HEK293 (cell line): ENCODE data around the gene COQ8B.

Experiments used
- CTCF ChIA-PET: fragments of 350-600 bp; formaldehyde crosslinking; extraction: SDS; loops from one replicate; lab custom pipeline; 2021; ENCODE audit warnings: antibody characterized with exemption; lab: Yijun Ruan, JAX
- POLR2A ChIA-PET: fragments of 300-600 bp; formaldehyde crosslinking; extraction: SDS; loops from one replicate; lab custom pipeline; 2020; ENCODE audit warnings: antibody characterized with exemption, inconsistent platforms; lab: Yijun Ruan, JAX
- H3K27ac ChIP-seq: fragments of 200-500 bp; sonication (Bioruptor generic); 2 replicates; pipeline ENCODE4 v1.5.1; 2014; ENCODE audit warnings: low read depth, low read length, control low read depth, inconsistent platforms; ENCODE audit errors: extremely low read depth
- H3K36me3 ChIP-seq, 2 experiments: fragments of 200-500 bp in 1 of 2; sonication (Bioruptor generic) in 1 of 2; 1 replicate in 1 of 2; 2 replicates in 1 of 2; pipeline ENCODE4 v1.5.1; 2014 to 2017; ENCODE audit warnings: inconsistent platforms in 2 of 2, low read length in 2 of 2; ENCODE audit not compliant: control insufficient read depth in 2 of 2, insufficient read depth in 1 of 2
- H3K4me1 ChIP-seq: fragments of 200-500 bp; sonication (Bioruptor generic); 2 replicates; pipeline ENCODE4 v1.5.1; 2014; ENCODE audit warnings: mild to moderate bottlenecking, low read length, inconsistent platforms; ENCODE audit not compliant: control insufficient read depth, insufficient read depth
- H3K4me3 ChIP-seq: 2 replicates; pipeline ENCODE4 v1.5.1; 2011; ENCODE audit warnings: low read depth, mild to moderate bottlenecking, control low read depth, low read length, moderate library complexity
- H3K9me3 ChIP-seq: fragments of 200-500 bp; sonication (Bioruptor generic); 2 replicates; pipeline ENCODE4 v1.5.1; 2014; ENCODE audit warnings: low read depth, low read length, inconsistent platforms; ENCODE audit not compliant: control insufficient read depth, insufficient read depth
- BCL11A ChIP-seq: fragments of 450-650 bp; formaldehyde crosslinking; IDR thresholded peaks from 2 replicates; pipeline ENCODE4 v1.5.1; 2016; ENCODE audit warnings: low read depth, missing biosample characterization, missing genetic modification characterization
- HOXA7 ChIP-seq: sonication (generic); formaldehyde crosslinking; IDR thresholded peaks from 2 replicates; pipeline ENCODE4 v1.8.1; 2022; ENCODE audit warnings: missing genetic modification reagents, borderline replicate concordance
- OSR2 ChIP-seq: fragments of 450-650 bp; formaldehyde crosslinking; IDR thresholded peaks from 2 replicates; pipeline ENCODE4 v1.5.1; 2016; ENCODE audit warnings: missing biosample characterization, missing genetic modification characterization
- ZNF169 ChIP-seq: fragments of 450-650 bp; formaldehyde crosslinking; IDR thresholded peaks from 2 replicates; pipeline ENCODE4 v1.5.1; 2016; ENCODE audit warnings: missing biosample characterization, missing genetic modification characterization
- ZNF211 ChIP-seq: fragments of 450-650 bp; formaldehyde crosslinking; IDR thresholded peaks from 2 replicates; pipeline ENCODE4 v1.5.1; 2016; ENCODE audit warnings: low read depth, missing biosample characterization, missing genetic modification characterization
- ZNF223 ChIP-seq: fragments of 450-650 bp; formaldehyde crosslinking; IDR thresholded peaks from 2 replicates; pipeline ENCODE4 v1.5.1; 2016; ENCODE audit warnings: missing biosample characterization, missing genetic modification characterization
- ZNF530 ChIP-seq: fragments of 450-650 bp; formaldehyde crosslinking; IDR thresholded peaks from 2 replicates; pipeline ENCODE4 v1.5.1; 2016; ENCODE audit warnings: low read depth, missing biosample characterization, missing genetic modification characterization
- ZNF561 ChIP-seq: fragments of 450-650 bp; IDR thresholded peaks from 2 replicates; pipeline ENCODE4 v1.5.1; 2018; ENCODE audit warnings: missing biosample characterization, missing genetic modification characterization, borderline replicate concordance
- ZNF792 ChIP-seq: fragments of 450-650 bp; formaldehyde crosslinking; IDR thresholded peaks from 2 replicates; pipeline ENCODE4 v1.5.1; 2016; ENCODE audit warnings: missing biosample characterization, missing genetic modification characterization
- TF ChIP-seq, protein P1 (sequence below): fragments of 450-650 bp; formaldehyde crosslinking; IDR thresholded peaks from 2 replicates; pipeline ENCODE4 v1.5.1; 2016; ENCODE audit warnings: missing biosample characterization, missing genetic modification characterization, low read depth
- TF ChIP-seq, protein P2 (sequence below): fragments of 450-650 bp; formaldehyde crosslinking; IDR thresholded peaks from 2 replicates; pipeline ENCODE4 v1.5.1; 2017; ENCODE audit warnings: missing biosample characterization, missing genetic modification characterization
- TF ChIP-seq, protein P3 (sequence below): fragments of 450-650 bp; formaldehyde crosslinking; IDR thresholded peaks from 2 replicates; pipeline ENCODE4 v1.5.1; 2017; ENCODE audit warnings: missing biosample characterization, missing genetic modification characterization
- TF ChIP-seq, protein P4 (sequence below): fragments of 450-650 bp; formaldehyde crosslinking; conservative IDR thresholded peaks from 2 replicates; pipeline ENCODE4 v1.5.1; 2016; ENCODE audit warnings: low read depth, missing biosample characterization, missing genetic modification characterization
- TF ChIP-seq, protein P5 (sequence below): fragments of 450-650 bp; formaldehyde crosslinking; IDR thresholded peaks from 2 replicates; pipeline ENCODE4 v1.5.1; 2016; ENCODE audit warnings: missing biosample characterization, missing genetic modification characterization
- TF ChIP-seq, protein P6 (sequence below): IDR thresholded peaks from 2 replicates; pipeline ENCODE4 v1.6.1; 2011; ENCODE audit warnings: mild to moderate bottlenecking, low read depth, low read length, borderline replicate concordance

Gene COQ8B

DNA sequence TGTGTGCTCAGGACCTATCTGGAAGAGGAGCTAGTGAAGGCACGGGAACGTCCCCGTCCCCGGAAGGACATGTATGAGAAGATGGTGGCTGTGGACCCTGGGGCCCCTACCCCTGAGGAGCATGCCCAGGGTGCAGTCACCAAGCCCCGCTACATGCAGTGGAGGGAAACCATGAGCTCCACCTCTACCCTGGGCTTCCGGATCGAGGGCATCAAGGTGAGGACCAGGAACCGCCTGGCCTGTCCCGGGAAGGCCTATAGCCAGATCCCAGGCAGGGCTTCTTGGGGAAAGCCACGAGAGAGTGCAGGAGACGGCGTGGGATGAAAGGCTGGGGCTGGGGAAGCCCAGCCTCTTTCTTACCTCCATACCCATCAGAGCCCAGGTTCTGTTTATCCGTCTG, 16.5 kb upstream of the COQ8B start:
- no peak overlapping the region for H3K4me3 ChIP-seq
- CTCF ChIA-PET, result interaction anchor here (0.6 to 1.8 kb wide), 5 partner anchors 14 to 224 kb away, joined by 3 to 6 read pairs (median 3); no protein-coding TSS in a partner anchor
- H3K4me1 ChIP-seq, result no peaks in the 10 kb centered on the region
- peaks cover 83 to 93% of the 10 kb centered on the region in 2 experiments for H3K36me3 ChIP-seq
- no peaks in the 10 kb centered on the region for H3K9me3 ChIP-seq
- H3K27ac ChIP-seq, result no peak overlapping the region
- TF ChIP-seq ZNF792 (tag by site-specific recombination), result no peak
- TF ChIP-seq BCL11A (tag by site-specific recombination), result no peak
- TF ChIP-seq OSR2 (tag by site-specific recombination), result no peak
- TF ChIP-seq, protein P1, sequence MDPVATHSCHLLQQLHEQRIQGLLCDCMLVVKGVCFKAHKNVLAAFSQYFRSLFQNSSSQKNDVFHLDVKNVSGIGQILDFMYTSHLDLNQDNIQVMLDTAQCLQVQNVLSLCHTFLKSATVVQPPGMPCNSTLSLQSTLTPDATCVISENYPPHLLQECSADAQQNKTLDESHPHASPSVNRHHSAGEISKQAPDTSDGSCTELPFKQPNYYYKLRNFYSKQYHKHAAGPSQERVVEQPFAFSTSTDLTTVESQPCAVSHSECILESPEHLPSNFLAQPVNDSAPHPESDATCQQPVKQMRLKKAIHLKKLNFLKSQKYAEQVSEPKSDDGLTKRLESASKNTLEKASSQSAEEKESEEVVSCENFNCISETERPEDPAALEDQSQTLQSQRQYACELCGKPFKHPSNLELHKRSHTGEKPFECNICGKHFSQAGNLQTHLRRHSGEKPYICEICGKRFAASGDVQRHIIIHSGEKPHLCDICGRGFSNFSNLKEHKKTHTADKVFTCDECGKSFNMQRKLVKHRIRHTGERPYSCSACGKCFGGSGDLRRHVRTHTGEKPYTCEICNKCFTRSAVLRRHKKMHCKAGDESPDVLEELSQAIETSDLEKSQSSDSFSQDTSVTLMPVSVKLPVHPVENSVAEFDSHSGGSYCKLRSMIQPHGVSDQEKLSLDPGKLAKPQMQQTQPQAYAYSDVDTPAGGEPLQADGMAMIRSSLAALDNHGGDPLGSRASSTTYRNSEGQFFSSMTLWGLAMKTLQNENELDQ (tag by site-specific recombination), result no peak
- TF ChIP-seq, protein P2, sequence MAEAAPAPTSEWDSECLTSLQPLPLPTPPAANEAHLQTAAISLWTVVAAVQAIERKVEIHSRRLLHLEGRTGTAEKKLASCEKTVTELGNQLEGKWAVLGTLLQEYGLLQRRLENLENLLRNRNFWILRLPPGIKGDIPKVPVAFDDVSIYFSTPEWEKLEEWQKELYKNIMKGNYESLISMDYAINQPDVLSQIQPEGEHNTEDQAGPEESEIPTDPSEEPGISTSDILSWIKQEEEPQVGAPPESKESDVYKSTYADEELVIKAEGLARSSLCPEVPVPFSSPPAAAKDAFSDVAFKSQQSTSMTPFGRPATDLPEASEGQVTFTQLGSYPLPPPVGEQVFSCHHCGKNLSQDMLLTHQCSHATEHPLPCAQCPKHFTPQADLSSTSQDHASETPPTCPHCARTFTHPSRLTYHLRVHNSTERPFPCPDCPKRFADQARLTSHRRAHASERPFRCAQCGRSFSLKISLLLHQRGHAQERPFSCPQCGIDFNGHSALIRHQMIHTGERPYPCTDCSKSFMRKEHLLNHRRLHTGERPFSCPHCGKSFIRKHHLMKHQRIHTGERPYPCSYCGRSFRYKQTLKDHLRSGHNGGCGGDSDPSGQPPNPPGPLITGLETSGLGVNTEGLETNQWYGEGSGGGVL (tag by site-specific recombination), result no peak
- TF ChIP-seq ZNF223 (tag by site-specific recombination), result no peak
- no peak for TF ChIP-seq ZNF169 (tag by site-specific recombination)
- TF ChIP-seq, protein P3, sequence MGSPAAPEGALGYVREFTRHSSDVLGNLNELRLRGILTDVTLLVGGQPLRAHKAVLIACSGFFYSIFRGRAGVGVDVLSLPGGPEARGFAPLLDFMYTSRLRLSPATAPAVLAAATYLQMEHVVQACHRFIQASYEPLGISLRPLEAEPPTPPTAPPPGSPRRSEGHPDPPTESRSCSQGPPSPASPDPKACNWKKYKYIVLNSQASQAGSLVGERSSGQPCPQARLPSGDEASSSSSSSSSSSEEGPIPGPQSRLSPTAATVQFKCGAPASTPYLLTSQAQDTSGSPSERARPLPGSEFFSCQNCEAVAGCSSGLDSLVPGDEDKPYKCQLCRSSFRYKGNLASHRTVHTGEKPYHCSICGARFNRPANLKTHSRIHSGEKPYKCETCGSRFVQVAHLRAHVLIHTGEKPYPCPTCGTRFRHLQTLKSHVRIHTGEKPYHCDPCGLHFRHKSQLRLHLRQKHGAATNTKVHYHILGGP (tag by site-specific recombination), result no peak
- TF ChIP-seq, protein P4, sequence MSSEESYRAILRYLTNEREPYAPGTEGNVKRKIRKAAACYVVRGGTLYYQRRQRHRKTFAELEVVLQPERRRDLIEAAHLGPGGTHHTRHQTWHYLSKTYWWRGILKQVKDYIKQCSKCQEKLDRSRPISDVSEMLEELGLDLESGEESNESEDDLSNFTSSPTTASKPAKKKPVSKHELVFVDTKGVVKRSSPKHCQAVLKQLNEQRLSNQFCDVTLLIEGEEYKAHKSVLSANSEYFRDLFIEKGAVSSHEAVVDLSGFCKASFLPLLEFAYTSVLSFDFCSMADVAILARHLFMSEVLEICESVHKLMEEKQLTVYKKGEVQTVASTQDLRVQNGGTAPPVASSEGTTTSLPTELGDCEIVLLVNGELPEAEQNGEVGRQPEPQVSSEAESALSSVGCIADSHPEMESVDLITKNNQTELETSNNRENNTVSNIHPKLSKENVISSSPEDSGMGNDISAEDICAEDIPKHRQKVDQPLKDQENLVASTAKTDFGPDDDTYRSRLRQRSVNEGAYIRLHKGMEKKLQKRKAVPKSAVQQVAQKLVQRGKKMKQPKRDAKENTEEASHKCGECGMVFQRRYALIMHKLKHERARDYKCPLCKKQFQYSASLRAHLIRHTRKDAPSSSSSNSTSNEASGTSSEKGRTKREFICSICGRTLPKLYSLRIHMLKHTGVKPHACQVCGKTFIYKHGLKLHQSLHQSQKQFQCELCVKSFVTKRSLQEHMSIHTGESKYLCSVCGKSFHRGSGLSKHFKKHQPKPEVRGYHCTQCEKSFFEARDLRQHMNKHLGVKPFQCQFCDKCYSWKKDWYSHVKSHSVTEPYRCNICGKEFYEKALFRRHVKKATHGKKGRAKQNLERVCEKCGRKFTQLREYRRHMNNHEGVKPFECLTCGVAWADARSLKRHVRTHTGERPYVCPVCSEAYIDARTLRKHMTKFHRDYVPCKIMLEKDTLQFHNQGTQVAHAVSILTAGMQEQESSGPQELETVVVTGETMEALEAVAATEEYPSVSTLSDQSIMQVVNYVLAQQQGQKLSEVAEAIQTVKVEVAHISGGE (tag by site-specific recombination), result no peak
- TF ChIP-seq, protein P5, sequence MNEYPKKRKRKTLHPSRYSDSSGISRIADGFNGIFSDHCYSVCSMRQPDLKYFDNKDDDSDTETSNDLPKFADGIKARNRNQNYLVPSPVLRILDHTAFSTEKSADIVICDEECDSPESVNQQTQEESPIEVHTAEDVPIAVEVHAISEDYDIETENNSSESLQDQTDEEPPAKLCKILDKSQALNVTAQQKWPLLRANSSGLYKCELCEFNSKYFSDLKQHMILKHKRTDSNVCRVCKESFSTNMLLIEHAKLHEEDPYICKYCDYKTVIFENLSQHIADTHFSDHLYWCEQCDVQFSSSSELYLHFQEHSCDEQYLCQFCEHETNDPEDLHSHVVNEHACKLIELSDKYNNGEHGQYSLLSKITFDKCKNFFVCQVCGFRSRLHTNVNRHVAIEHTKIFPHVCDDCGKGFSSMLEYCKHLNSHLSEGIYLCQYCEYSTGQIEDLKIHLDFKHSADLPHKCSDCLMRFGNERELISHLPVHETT (tag by site-specific recombination), result no peak
- TF ChIP-seq ZNF561 (tag by site-specific recombination), result no peak
- no peak for TF ChIP-seq ZNF530 (tag by site-specific recombination)
- TF ChIP-seq HOXA7 (CRISPR knock-in tag), result no peak
- no peak for TF ChIP-seq ZNF211 (tag by site-specific recombination)
- TF ChIP-seq, protein P6, sequence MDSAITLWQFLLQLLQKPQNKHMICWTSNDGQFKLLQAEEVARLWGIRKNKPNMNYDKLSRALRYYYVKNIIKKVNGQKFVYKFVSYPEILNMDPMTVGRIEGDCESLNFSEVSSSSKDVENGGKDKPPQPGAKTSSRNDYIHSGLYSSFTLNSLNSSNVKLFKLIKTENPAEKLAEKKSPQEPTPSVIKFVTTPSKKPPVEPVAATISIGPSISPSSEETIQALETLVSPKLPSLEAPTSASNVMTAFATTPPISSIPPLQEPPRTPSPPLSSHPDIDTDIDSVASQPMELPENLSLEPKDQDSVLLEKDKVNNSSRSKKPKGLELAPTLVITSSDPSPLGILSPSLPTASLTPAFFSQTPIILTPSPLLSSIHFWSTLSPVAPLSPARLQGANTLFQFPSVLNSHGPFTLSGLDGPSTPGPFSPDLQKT, result no peak
- TF ChIP-seq, all 188 proteins: peak for 0
- POLR2A ChIA-PET, result interaction anchor here (1.2 kb wide), 1 partner anchor 17 kb away, joined by 4 read pairs; the partner anchor contains the start of genes ACTMAP and SNRPA
